KMS-11 (cell line): ENCODE results near the gene CNIH3.

ENCODE experiments used
- H2AFZ ChIP-seq: fragments of 200-600 bp; sonication (generic); 2 replicates; pipeline ENCODE4 v1.6.1; 2016; ENCODE audit warnings: antibody characterized with exemption, mixed run types, low read depth
- H3K27ac ChIP-seq: fragments of 200-600 bp; sonication (generic); 2 replicates; pipeline ENCODE4 v1.6.1; 2016; ENCODE audit warnings: mild to moderate bottlenecking, mixed run types
- H3K27me3 ChIP-seq: fragments of 200-600 bp; sonication (generic); 2 replicates; pipeline ENCODE4 v1.6.1; 2017; ENCODE audit warnings: mild to moderate bottlenecking, low read depth, mixed run types, moderate library complexity; ENCODE audit not compliant: insufficient read depth
- H3K36me3 ChIP-seq: fragments of 200-600 bp; sonication (generic); 2 replicates; pipeline ENCODE4 v1.6.1; 2017; ENCODE audit warnings: mild to moderate bottlenecking, mixed run types; ENCODE audit not compliant: insufficient read depth
- H3K4me1 ChIP-seq: fragments of 200-600 bp; sonication (generic); 2 replicates; pipeline ENCODE4 v1.6.1; 2016; ENCODE audit warnings: mild to moderate bottlenecking, low read depth, mixed run types; ENCODE audit not compliant: poor library complexity, severe bottlenecking
- H3K4me2 ChIP-seq: fragments of 200-600 bp; sonication (generic); 2 replicates; pipeline ENCODE4 v1.7.0; 2016; ENCODE audit warnings: mild to moderate bottlenecking, mixed run types
- H3K4me3 ChIP-seq: fragments of 200-600 bp; sonication (generic); IDR thresholded peaks from 2 replicates; pipeline ENCODE4 v1.6.1; 2017; ENCODE audit warnings: low read depth, low read length, mixed read lengths; ENCODE audit not compliant: insufficient read depth
- H3K79me2 ChIP-seq: fragments of 200-600 bp; sonication (generic); 2 replicates; pipeline ENCODE4 v1.6.1; 2016; ENCODE audit warnings: low read depth, mixed run types; ENCODE audit not compliant: insufficient read depth
- H3K9ac ChIP-seq: fragments of 200-600 bp; sonication (generic); 2 replicates; pipeline ENCODE4 v1.6.1; 2016; ENCODE audit warnings: mild to moderate bottlenecking, mixed run types
- H4K20me1 ChIP-seq: fragments of 200-600 bp; sonication (generic); 2 replicates; pipeline ENCODE4 v1.6.1; 2016; ENCODE audit warnings: mild to moderate bottlenecking, mixed run types; ENCODE audit not compliant: insufficient read depth
- CTCF ChIP-seq: fragments of 200-600 bp; sonication (generic); conservative IDR thresholded peaks from 2 replicates; pipeline ENCODE4 v1.6.1; 2017; ENCODE audit warnings: low read depth, mild to moderate bottlenecking, antibody characterized with exemption, low read length, moderate library complexity, mixed read lengths

The CNIH3 gene

GRCh38 chr1:224665016-224665415, 48.9 kb downstream of the CNIH3 start:
- no peaks in the 10 kb centered on the region for H3K4me1 ChIP-seq
- H3K4me2 ChIP-seq: no peak overlapping the region
- no peaks in the 10 kb centered on the region for H4K20me1 ChIP-seq
- no peak overlapping the region for H2AFZ ChIP-seq
- H3K79me2 ChIP-seq: no peaks in the 10 kb centered on the region
- H3K36me3 ChIP-seq: no peaks in the 10 kb centered on the region
- TF ChIP-seq CTCF: no peak
- no peak overlapping the region for H3K4me3 ChIP-seq
- H3K27ac ChIP-seq: no peak overlapping the region
- no peak overlapping the region for H3K9ac ChIP-seq
- no peaks in the 10 kb centered on the region for H3K27me3 ChIP-seq

- Histone ChIP-seq H3K27ac (no peak overlapping the region), H3K79me2 (no peaks in the 10 kb centered on the region), H3K4me1 (no peaks in the 10 kb centered on the region), H3K27me3 (no peaks in the 10 kb centered on the region), H3K9ac (no peak overlapping the region), H3K4me3 (no peak overlapping the region), H2AFZ (no peak overlapping the region), H3K36me3 (no peaks in the 10 kb centered on the region), H4K20me1 (no peaks in the 10 kb centered on the region), H3K4me2 (no peak overlapping the region)
- TF ChIP-seq CTCF: no peak
These were observed 50.0 kb downstream of the CNIH3 start for GRCh38 chr1:224666078-224666477.

GRCh38 chr1:224666913-224667312, 50.8 kb downstream of the CNIH3 start:
- Histone ChIP-seq H3K4me3 (no peak overlapping the region), H3K4me1 (no peaks in the 10 kb centered on the region), H3K79me2 (no peaks in the 10 kb centered on the region), H4K20me1 (no peaks in the 10 kb centered on the region), H2AFZ (no peak overlapping the region), H3K4me2 (no peak overlapping the region), H3K36me3 (no peaks in the 10 kb centered on the region), H3K27me3 (no peaks in the 10 kb centered on the region), H3K9ac (no peak overlapping the region), H3K27ac (no peak overlapping the region)
- TF ChIP-seq CTCF: no peak

- H3K79me2 ChIP-seq: no peaks in the 10 kb centered on the region
- H4K20me1 ChIP-seq: no peaks in the 10 kb centered on the region
- H3K4me2 ChIP-seq: no peak overlapping the region
- H3K27ac ChIP-seq: no peak overlapping the region
- no peak overlapping the region for H3K4me3 ChIP-seq
- no peaks in the 10 kb centered on the region for H3K27me3 ChIP-seq
- no peak overlapping the region for H3K9ac ChIP-seq
- no peak overlapping the region for H2AFZ ChIP-seq
- TF ChIP-seq CTCF: no peak
- H3K4me1 ChIP-seq: no peaks in the 10 kb centered on the region
- no peaks in the 10 kb centered on the region for H3K36me3 ChIP-seq
These were observed 52.9 kb downstream of the CNIH3 start for GRCh38 chr1:224668984-224669383.

- Histone ChIP-seq H4K20me1 (no peaks in the 10 kb centered on the region), H2AFZ (no peak overlapping the region), H3K4me1 (no peaks in the 10 kb centered on the region), H3K27ac (no peak overlapping the region), H3K27me3 (no peaks in the 10 kb centered on the region), H3K4me2 (no peak overlapping the region), H3K79me2 (no peaks in the 10 kb centered on the region), H3K36me3 (no peaks in the 10 kb centered on the region), H3K9ac (no peak overlapping the region), H3K4me3 (no peak overlapping the region)
- TF ChIP-seq CTCF: no peak
These were observed 53.3 kb downstream of the CNIH3 start for GRCh38 chr1:224669403-224669802.
